Nephron (organoid): ENCODE results near the gene NPEPPS.

Source experiments
- H3K27ac Mint-ChIP-seq, 3 experiments: 2 replicates each; pipeline ENCODE4 v1.8.0; 2020; ENCODE audit warnings: mixed read lengths in 3 of 3, mild to moderate bottlenecking in 2 of 3, moderate library complexity in 1 of 3
- H3K27me3 Mint-ChIP-seq: 2 replicates; pipeline ENCODE4 v1.8.0; 2021; ENCODE audit warnings: low read depth, mild to moderate bottlenecking, moderate library complexity, mixed read lengths
- H3K36me3 Mint-ChIP-seq: 2 replicates; pipeline ENCODE4 v1.8.0; 2020; ENCODE audit warnings: low read depth, mixed read lengths
- H3K4me1 Mint-ChIP-seq: 2 replicates; pipeline ENCODE4 v1.8.0; 2020; ENCODE audit warnings: mixed read lengths
- H3K4me3 Mint-ChIP-seq, 3 experiments: 2 replicates each; pipeline ENCODE4 v1.8.0; 2020; ENCODE audit warnings: mild to moderate bottlenecking in 3 of 3, mixed read lengths in 3 of 3, moderate library complexity in 2 of 3
- H3K9me3 Mint-ChIP-seq: 2 replicates; pipeline ENCODE4 v1.8.0; 2020; ENCODE audit warnings: mixed read lengths
- CTCF ChIP-seq, 3 experiments: fragments of 200-600 bp; sonication (generic); IDR thresholded peaks; one replicate each; pipeline ENCODE4 v1.5.0; 2021; ENCODE audit warnings: antibody characterized with exemption in 3 of 3; ENCODE audit not compliant: unreplicated experiment in 3 of 3

NPEPPS gene

GRCh38 chr17:47660064-47660492 lies 129.2 kb downstream of the NPEPPS start:
- TF ChIP-seq CTCF (IDR thresholded peaks at IDR 0.05; ENCODE audit: unreplicated experiment in 3 of 3): no peak
- no peaks in the 10 kb centered on the region for H3K4me1 Mint-ChIP-seq
- no peaks in the 10 kb centered on the region for H3K9me3 Mint-ChIP-seq
- no peak overlapping the region for H3K27ac Mint-ChIP-seq
- H3K4me3 Mint-ChIP-seq: no peak overlapping the region
- H3K27me3 Mint-ChIP-seq: no peaks in the 10 kb centered on the region
- H3K36me3 Mint-ChIP-seq: peaks cover 64% of the 10 kb centered on the region

GRCh38 chr17:47663912-47664623 lies 133.2 kb downstream of the NPEPPS start:
- Mint-ChIP-seq H3K27ac (peak overlapping the region in 1 of 3 experiments; percentile 1), H3K36me3 (peaks cover 69% of the 10 kb centered on the region), H3K4me1 (no peaks in the 10 kb centered on the region), H3K4me3 (no peak overlapping the region), H3K9me3 (no peaks in the 10 kb centered on the region), H3K27me3 (no peaks in the 10 kb centered on the region)
- TF ChIP-seq CTCF (IDR thresholded peaks at IDR 0.05; ENCODE audit: unreplicated experiment in 3 of 3): peak; percentile 72 to 81 (median 79)

GRCh38 chr17:47664624-47664941 lies 133.7 kb downstream of the NPEPPS start:
- no peaks in the 10 kb centered on the region for H3K27me3 Mint-ChIP-seq
- H3K4me1 Mint-ChIP-seq: no peaks in the 10 kb centered on the region
- H3K27ac Mint-ChIP-seq: no peak overlapping the region
- H3K4me3 Mint-ChIP-seq: no peak overlapping the region
- H3K9me3 Mint-ChIP-seq: no peaks in the 10 kb centered on the region
- H3K36me3 Mint-ChIP-seq: peaks cover 75% of the 10 kb centered on the region
- TF ChIP-seq CTCF (IDR thresholded peaks at IDR 0.05; ENCODE audit: unreplicated experiment in 3 of 3): no peak

GRCh38 chr17:47665655-47666054 lies 134.7 kb downstream of the NPEPPS start:
- H3K4me1 Mint-ChIP-seq: no peaks in the 10 kb centered on the region
- no peaks in the 10 kb centered on the region for H3K27me3 Mint-ChIP-seq
- H3K9me3 Mint-ChIP-seq: no peaks in the 10 kb centered on the region

GRCh38 chr17:47669081-47669480 lies 138.2 kb downstream of the NPEPPS start:
- H3K27me3 Mint-ChIP-seq: no peaks in the 10 kb centered on the region

More at GRCh38 chr17:47665655-47666054, 134.7 kb downstream of the NPEPPS start:
- Mint-ChIP-seq H3K4me3 (no peak overlapping the region), H3K27ac (no peak overlapping the region), H3K36me3 (peaks cover 76% of the 10 kb centered on the region)
- no peak for TF ChIP-seq CTCF (IDR thresholded peaks at IDR 0.05; ENCODE audit: unreplicated experiment in 3 of 3)

More at GRCh38 chr17:47669081-47669480, 138.2 kb downstream of the NPEPPS start:
- H3K4me1 Mint-ChIP-seq: no peaks in the 10 kb centered on the region
- H3K27ac Mint-ChIP-seq: no peak overlapping the region
- H3K36me3 Mint-ChIP-seq: peaks cover 87% of the 10 kb centered on the region
- no peaks in the 10 kb centered on the region for H3K9me3 Mint-ChIP-seq
- H3K4me3 Mint-ChIP-seq: no peak overlapping the region
- no peak for TF ChIP-seq CTCF (IDR thresholded peaks at IDR 0.05; ENCODE audit: unreplicated experiment in 3 of 3)
